Epithelial cell of proximal tubule (primary cell): Measurements from ENCODE around the gene ARHGDIB. TPM values are rescaled to one million over a fixed set of nuclear protein-coding genes. Genes with fewer than 3 reads are reported as not detected.

Experiments used
- DNase-seq: peaks from one replicate; pipeline ENCODE4 v3.0.0-alpha.2; 2011; ENCODE audit warnings: low read depth
- H3K4me3 ChIP-seq: 2 replicates; pipeline ENCODE4 v1.5.1; 2011; ENCODE audit warnings: low read depth, mild to moderate bottlenecking, low read length
- total RNA-seq: library from RNA; depleted of rRNA; stranded (reverse); fragments of >200 nt; gene quantifications from 2 replicates; pipeline ENCODE4 v1.2.3, GENCODE V29; 2015
- TF ChIP-seq, protein P1 (sequence below): conservative IDR thresholded peaks from 2 replicates; pipeline ENCODE4 v1.5.1; 2012; ENCODE audit warnings: low read depth, mild to moderate bottlenecking, low read length

Gene ARHGDIB
- total RNA-seq, 1 donor from 2014 or later: 23.9 TPM

GRCh38 chr12:14936224-14936861 lies 25.1 kb downstream of the ARHGDIB start:
- DNase-seq: no peak
- TF ChIP-seq, protein P1, sequence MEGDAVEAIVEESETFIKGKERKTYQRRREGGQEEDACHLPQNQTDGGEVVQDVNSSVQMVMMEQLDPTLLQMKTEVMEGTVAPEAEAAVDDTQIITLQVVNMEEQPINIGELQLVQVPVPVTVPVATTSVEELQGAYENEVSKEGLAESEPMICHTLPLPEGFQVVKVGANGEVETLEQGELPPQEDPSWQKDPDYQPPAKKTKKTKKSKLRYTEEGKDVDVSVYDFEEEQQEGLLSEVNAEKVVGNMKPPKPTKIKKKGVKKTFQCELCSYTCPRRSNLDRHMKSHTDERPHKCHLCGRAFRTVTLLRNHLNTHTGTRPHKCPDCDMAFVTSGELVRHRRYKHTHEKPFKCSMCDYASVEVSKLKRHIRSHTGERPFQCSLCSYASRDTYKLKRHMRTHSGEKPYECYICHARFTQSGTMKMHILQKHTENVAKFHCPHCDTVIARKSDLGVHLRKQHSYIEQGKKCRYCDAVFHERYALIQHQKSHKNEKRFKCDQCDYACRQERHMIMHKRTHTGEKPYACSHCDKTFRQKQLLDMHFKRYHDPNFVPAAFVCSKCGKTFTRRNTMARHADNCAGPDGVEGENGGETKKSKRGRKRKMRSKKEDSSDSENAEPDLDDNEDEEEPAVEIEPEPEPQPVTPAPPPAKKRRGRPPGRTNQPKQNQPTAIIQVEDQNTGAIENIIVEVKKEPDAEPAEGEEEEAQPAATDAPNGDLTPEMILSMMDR: peak; percentile 38
- H3K4me3 ChIP-seq: no peak overlapping the region

GRCh38 chr12:14935031-14935430 lies 26.4 kb downstream of the ARHGDIB start:
- no peak overlapping the region for H3K4me3 ChIP-seq
- DNase-seq: no peak
- TF ChIP-seq, protein P1: no peak

DNA sequence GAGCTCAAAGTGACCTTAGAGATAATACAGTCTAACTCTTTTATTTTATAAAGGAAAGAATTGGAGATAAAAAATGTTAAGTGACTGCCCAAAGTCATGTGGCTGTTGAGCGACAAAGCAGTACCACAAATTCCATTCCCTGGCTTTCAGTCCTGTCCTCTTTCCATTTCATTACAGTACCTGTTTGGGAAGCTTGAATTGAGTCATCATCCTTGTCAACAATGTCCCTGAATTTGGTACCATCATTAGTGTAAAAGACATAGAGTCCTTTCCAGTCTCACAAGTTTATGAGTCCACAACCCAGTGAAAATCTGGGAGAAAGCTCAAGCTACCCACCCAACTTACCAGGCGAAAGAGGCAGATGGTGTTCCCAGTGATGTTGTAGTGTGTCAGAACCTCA lies 26.9 kb downstream of the ARHGDIB start:
- no peak overlapping the region for H3K4me3 ChIP-seq
- TF ChIP-seq, protein P1: no peak
- DNase-seq: no peak

DNA sequence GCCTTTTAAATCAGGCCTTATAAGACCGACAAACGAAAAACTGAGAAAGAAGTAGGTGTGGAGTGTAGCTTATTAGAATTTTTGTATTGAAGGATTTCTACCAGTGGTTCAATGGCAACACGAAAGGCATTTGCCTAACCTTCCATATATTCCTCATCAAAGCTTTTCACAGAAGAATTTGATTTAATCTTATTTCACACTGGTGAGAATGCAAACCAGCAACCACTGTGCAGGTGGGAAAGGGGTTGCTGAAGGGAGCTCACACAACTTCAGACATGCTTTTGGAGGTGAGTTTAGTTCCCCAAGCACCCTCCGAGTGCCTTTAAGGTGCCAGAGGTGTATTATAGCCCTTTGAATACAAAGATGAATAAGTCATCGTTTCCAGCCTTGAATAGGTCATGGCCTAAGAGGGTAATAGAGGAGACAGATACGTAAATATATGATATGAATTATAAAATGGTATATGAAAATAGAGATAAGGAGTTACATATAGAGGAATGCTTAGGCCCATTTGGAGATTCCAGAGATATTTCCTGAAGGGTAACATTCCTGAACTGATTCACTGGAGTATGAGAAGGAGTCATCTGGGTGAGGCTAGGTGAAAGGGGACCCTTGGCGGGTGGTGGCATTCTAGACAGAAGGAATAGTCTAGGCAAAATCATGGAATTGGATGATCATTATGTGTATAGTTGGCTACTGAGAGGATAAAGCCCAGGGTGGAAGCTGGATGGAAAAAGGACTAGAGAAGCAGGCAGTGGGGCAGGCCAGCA lies 29.4 kb downstream of the ARHGDIB start:
- TF ChIP-seq, protein P1: no peak
- no peak overlapping the region for H3K4me3 ChIP-seq
- no peak for DNase-seq

DNA sequence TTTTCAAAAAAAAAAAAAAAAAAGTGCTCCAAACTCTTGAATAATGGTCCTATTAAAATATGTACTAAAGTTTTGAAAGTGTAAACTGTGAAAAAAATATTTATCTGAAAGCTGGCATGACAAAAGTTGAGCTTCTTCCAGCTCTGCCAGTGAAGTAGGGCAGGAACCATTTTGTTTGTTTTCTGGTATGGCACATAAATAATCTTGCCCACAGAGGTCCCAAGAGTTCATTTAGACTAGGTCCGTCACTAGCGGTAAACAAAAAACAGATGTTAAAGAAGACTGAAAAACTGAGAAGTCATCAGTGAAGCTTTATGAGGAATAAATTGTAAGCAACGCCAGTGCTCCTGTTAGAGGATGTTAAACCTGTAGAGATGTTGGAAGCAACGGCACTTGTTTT lies 30.0 kb downstream of the ARHGDIB start:
- H3K4me3 ChIP-seq: no peak overlapping the region
- no peak for DNase-seq
- TF ChIP-seq, protein P1: no peak

DNA sequence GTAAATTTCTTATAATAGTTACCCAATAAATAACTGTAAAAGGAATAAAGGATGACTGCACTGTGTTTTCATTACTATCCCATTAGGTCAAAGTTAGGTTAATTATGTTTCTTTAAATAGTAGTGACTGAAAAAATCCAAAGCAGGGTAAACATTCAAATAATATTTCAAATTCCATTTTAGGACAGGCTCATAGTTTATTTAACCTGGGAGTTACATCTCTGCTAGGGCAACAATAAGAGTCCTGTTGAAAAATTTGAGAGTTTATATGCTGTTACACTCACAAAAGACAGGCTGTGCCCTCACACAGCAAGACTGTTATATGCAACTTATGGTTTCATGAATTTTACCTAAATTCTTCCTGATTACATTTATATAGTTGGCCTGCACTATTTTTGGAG lies 31.1 kb downstream of the ARHGDIB start:
- TF ChIP-seq, protein P1: no peak
- DNase-seq: no peak
- H3K4me3 ChIP-seq: no peak overlapping the region
